Measurements from ENCODE around the gene SORCS2. TPM values are rescaled to one million over a fixed set of nuclear protein-coding genes. Genes with fewer than 3 reads are reported as not detected.

Gene SORCS2
- total RNA-seq, 1 experiment from 2014 or later: 4.1 TPM

DNA sequence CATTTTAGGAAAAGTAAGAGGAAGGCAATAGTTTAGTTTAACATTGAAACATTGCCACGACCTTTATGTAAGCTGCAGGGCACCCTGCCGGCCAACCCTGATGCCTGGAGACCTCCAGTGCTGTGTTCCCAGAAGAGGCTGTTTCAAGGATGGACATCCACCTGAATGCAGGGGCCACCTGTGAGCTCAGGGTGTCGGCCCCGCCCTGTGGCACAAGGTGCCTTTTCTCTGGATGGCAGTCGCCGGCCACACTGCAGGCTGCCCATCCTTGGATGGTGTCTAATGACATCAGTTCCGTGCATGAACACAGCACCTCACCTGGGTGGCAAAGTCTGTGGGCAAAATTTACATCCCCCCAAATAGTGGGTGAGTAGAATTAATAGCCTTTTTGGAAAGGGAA, 567.3 kb downstream of the SORCS2 start:
- CTCF ChIA-PET: no interaction called here

GRCh38 chr4:7760228-7760627, 567.9 kb downstream of the SORCS2 start:
- POLR2A ChIA-PET (ENCODE audit: unreplicated experiment): no interaction called here
- no peak for ATAC-seq
- Histone ChIP-seq H3K9me2 (replicated peaks; ENCODE audit: low read length) (no peaks in the 10 kb centered on the region), H3K9me3 (ENCODE audit: low read length) (no peaks in the 10 kb centered on the region), H3K4me1 (ENCODE audit: insufficient read depth, low read length) (no peaks in the 10 kb centered on the region), H4K20me1 (ENCODE audit: low read length) (no peaks in the 10 kb centered on the region), H3F3A (ENCODE audit: low read length, unreplicated experiment) (no peaks in the 10 kb centered on the region), H3K27ac (ENCODE audit: low read length) (no peak overlapping the region), H3K4me2 (ENCODE audit: low read length) (no peak overlapping the region), H3K79me2 (ENCODE audit: low read length) (no peaks in the 10 kb centered on the region), H3K4me3 (ENCODE audit: low read length) (no peak overlapping the region), H2AFZ (ENCODE audit: low read length) (no peak overlapping the region), H3K9ac (ENCODE audit: low read length) (no peak overlapping the region), H3K27me3 (ENCODE audit: low read length) (no peaks in the 10 kb centered on the region), H3K36me3 (ENCODE audit: low read depth, low read length) (peaks cover 23% of the 10 kb centered on the region; the same call in 1 of the 2 replicates)
- CTCF ChIA-PET: no interaction called here
- intact Hi-C loops (cut with micrococcal nuclease): no loop called here
- no peak for TF ChIP-seq EZH2 (IDR thresholded peaks at IDR 0.05; ENCODE audit: low read length, unreplicated experiment)
- no peak for TF ChIP-seq EZH2phosphoT487 (IDR thresholded peaks at IDR 0.05; ENCODE audit: borderline replicate concordance, low read length)
- TF ChIP-seq CTCF (conservative IDR thresholded peaks at IDR 0.05; ENCODE audit: low read depth, low read length): no peak
- DNase-seq: no peak
- BruUV-seq (replicated peaks): no TSS peak

More for the DNA sequence above, 567.3 kb downstream of the SORCS2 start:
- Histone ChIP-seq H3K36me3 (ENCODE audit: low read depth, low read length) (peaks cover 22% of the 10 kb centered on the region; the same call in 1 of the 2 replicates), H3K27me3 (ENCODE audit: low read length) (no peaks in the 10 kb centered on the region), H3K9me3 (ENCODE audit: low read length) (no peaks in the 10 kb centered on the region), H3K9me2 (replicated peaks; ENCODE audit: low read length) (no peaks in the 10 kb centered on the region), H3K4me3 (ENCODE audit: low read length) (no peak overlapping the region), H3K9ac (ENCODE audit: low read length) (no peak overlapping the region), H3K4me1 (ENCODE audit: insufficient read depth, low read length) (peaks cover 2% of the 10 kb centered on the region), H3K79me2 (ENCODE audit: low read length) (no peaks in the 10 kb centered on the region), H3F3A (ENCODE audit: low read length, unreplicated experiment) (no peaks in the 10 kb centered on the region), H3K4me2 (ENCODE audit: low read length) (no peak overlapping the region), H4K20me1 (ENCODE audit: low read length) (no peaks in the 10 kb centered on the region), H2AFZ (ENCODE audit: low read length) (no peak overlapping the region), H3K27ac (ENCODE audit: low read length) (no peak overlapping the region)
- DNase-seq (no peak), ATAC-seq (no peak)
- TF ChIP-seq EZH2phosphoT487 (IDR thresholded peaks at IDR 0.05; ENCODE audit: borderline replicate concordance, low read length) (no peak), CTCF (conservative IDR thresholded peaks at IDR 0.05; ENCODE audit: low read depth, low read length) (no peak), EZH2 (IDR thresholded peaks at IDR 0.05; ENCODE audit: low read length, unreplicated experiment) (no peak)
- no TSS peak for BruUV-seq (replicated peaks)
- intact Hi-C loops (cut with micrococcal nuclease): no loop called here
- POLR2A ChIA-PET (ENCODE audit: unreplicated experiment): no interaction called here

DNA sequence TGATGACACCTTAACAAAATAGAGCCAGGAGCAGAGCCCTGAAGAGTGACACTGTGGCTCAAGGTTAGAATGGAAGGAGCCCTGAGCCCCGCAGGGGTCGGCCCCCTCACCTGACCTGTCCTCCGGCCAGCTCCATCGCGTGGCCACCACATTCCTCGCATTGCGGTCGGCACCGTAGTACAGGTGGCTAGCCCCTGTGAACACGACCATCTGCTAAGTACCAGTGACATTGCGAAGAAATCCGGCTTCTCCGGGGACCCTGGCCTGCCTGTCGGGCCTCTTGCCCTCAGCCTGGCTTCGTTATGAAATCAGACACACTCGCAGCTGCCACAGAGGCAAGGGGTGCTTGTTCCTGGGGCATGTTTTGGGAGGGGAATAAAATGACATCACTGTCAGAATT, 568.4 kb downstream of the SORCS2 start:
- H3K27ac ChIP-seq (ENCODE audit: low read length): no peak overlapping the region
- no peaks in the 10 kb centered on the region for H3F3A ChIP-seq (ENCODE audit: low read length, unreplicated experiment)
- no peaks in the 10 kb centered on the region for H4K20me1 ChIP-seq (ENCODE audit: low read length)
- no peaks in the 10 kb centered on the region for H3K79me2 ChIP-seq (ENCODE audit: low read length)
- ATAC-seq (no peak), DNase-seq (no peak)
- CTCF ChIA-PET: no interaction called here
- H3K9me2 ChIP-seq (replicated peaks; ENCODE audit: low read length): no peaks in the 10 kb centered on the region
- H3K9ac ChIP-seq (ENCODE audit: low read length): no peak overlapping the region
- no peaks in the 10 kb centered on the region for H3K27me3 ChIP-seq (ENCODE audit: low read length)
- TF ChIP-seq EZH2 (IDR thresholded peaks at IDR 0.05; ENCODE audit: low read length, unreplicated experiment) (no peak), CTCF (conservative IDR thresholded peaks at IDR 0.05; ENCODE audit: low read depth, low read length) (no peak), EZH2phosphoT487 (IDR thresholded peaks at IDR 0.05; ENCODE audit: borderline replicate concordance, low read length) (no peak)
- H3K36me3 ChIP-seq (ENCODE audit: low read depth, low read length): peaks cover 26% of the 10 kb centered on the region; the same call in 1 of the 2 replicates
- no peak overlapping the region for H3K4me2 ChIP-seq (ENCODE audit: low read length)
- no peaks in the 10 kb centered on the region for H3K4me1 ChIP-seq (ENCODE audit: insufficient read depth, low read length)
- no peak overlapping the region for H2AFZ ChIP-seq (ENCODE audit: low read length)
- no peak overlapping the region for H3K4me3 ChIP-seq (ENCODE audit: low read length)
- POLR2A ChIA-PET (ENCODE audit: unreplicated experiment): no interaction called here
- no peaks in the 10 kb centered on the region for H3K9me3 ChIP-seq (ENCODE audit: low read length)
- intact Hi-C loops (cut with micrococcal nuclease): no loop called here
- no TSS peak for BruUV-seq (replicated peaks)

Data from PC-3 (cell line).